ENCODE data around the gene ITGB5. TPM values are rescaled to one million over a fixed set of nuclear protein-coding genes. Genes with fewer than 3 reads are reported as not detected.

Gene ITGB5
- total RNA-seq, 6 donors from 2014 or later = 81.5 to 145 (median 106) TPM

GRCh38 chr3:124878561-124879336, 8.4 kb downstream of the ITGB5 start:
- H3K4me3 ChIP-seq = no peak overlapping the region

GRCh38 chr3:124877674-124878073, 9.5 kb downstream of the ITGB5 start:
- no peaks in the 10 kb centered on the region for H3K9me3 ChIP-seq
- no peak overlapping the region for H3K4me3 ChIP-seq
- peak overlapping the region in 3 of 4 donors; percentile 46 to 67 (median 63) for H3K27ac ChIP-seq
- no peak for TF ChIP-seq EP300 (IDR thresholded peaks at IDR 0.05)
- no peak for TF ChIP-seq POLR2A (IDR thresholded peaks at IDR 0.05)
- no peak for TF ChIP-seq POLR2AphosphoS5 (IDR thresholded peaks at IDR 0.05)
- TF ChIP-seq CTCF (IDR thresholded peaks at IDR 0.05) = no peak
- peaks cover 29 to 32% (median 29%) of the 10 kb centered on the region in 4 donors for H3K4me1 ChIP-seq
- 84 to 97% methylated on average over 3 of the region's 3 CpGs for WGBS, 2 donors
- no peak for DNase-seq
- H3K36me3 ChIP-seq = peaks cover 0 to 2% (median 0%) of the 10 kb centered on the region in 4 donors
- no peak for ATAC-seq (ENCODE audit: low FRiP score in 2 of 2)
- no peaks in the 10 kb centered on the region for H3K27me3 ChIP-seq

More at GRCh38 chr3:124878561-124879336, 8.4 kb downstream of the ITGB5 start:
- Histone ChIP-seq H3K36me3 (no peaks in the 10 kb centered on the region), H3K4me1 (peaks cover 29 to 32% (median 29%) of the 10 kb centered on the region in 4 donors), H3K9me3 (no peaks in the 10 kb centered on the region), H3K27me3 (no peaks in the 10 kb centered on the region), H3K27ac (peak overlapping the region; percentile 46 to 67 (median 56))
- peak; percentile 59 to 83 for TF ChIP-seq POLR2AphosphoS5 (IDR thresholded peaks at IDR 0.05)
- TF ChIP-seq EP300 (IDR thresholded peaks at IDR 0.05) = peak in 2 of 4 donors; percentile 6 to 78
- no peak for TF ChIP-seq POLR2A (IDR thresholded peaks at IDR 0.05)
- no peak for TF ChIP-seq CTCF (IDR thresholded peaks at IDR 0.05)
- WGBS, 2 donors = 17 to 25% methylated on average over 6 of the region's 6 CpGs
- DNase-seq (no peak), ATAC-seq (ENCODE audit: low FRiP score in 2 of 2) (peak; percentile 82 to 90)

GRCh38 chr3:124876401-124876878, 10.7 kb downstream of the ITGB5 start:
- no peaks in the 10 kb centered on the region for H3K27me3 ChIP-seq
- H3K4me1 ChIP-seq = peaks cover 29 to 32% (median 29%) of the 10 kb centered on the region in 4 donors
- peaks cover 0 to 11% (median 0%) of the 10 kb centered on the region in 4 donors for H3K36me3 ChIP-seq
- H3K27ac ChIP-seq = peak overlapping the region in 2 of 4 donors; percentile 10 to 52
- DNase-seq (no peak), ATAC-seq (ENCODE audit: low FRiP score in 2 of 2) (peak in 1 of 2 donors; percentile 51)
- no peak overlapping the region for H3K4me3 ChIP-seq
- H3K9me3 ChIP-seq = no peaks in the 10 kb centered on the region
- no peak for TF ChIP-seq POLR2AphosphoS5 (IDR thresholded peaks at IDR 0.05)
- no peak for TF ChIP-seq CTCF (IDR thresholded peaks at IDR 0.05)
- no peak for TF ChIP-seq EP300 (IDR thresholded peaks at IDR 0.05)
- TF ChIP-seq POLR2A (IDR thresholded peaks at IDR 0.05) = no peak
- WGBS, 2 donors = 66% methylated on average over 3 of the region's 3 CpGs

- H3K9me3 ChIP-seq = no peaks in the 10 kb centered on the region
- TF ChIP-seq POLR2A (IDR thresholded peaks at IDR 0.05) = no peak
- no peak for TF ChIP-seq CTCF (IDR thresholded peaks at IDR 0.05)
- no peak for TF ChIP-seq EP300 (IDR thresholded peaks at IDR 0.05)
- TF ChIP-seq POLR2AphosphoS5 (IDR thresholded peaks at IDR 0.05) = no peak
- no peak for ATAC-seq (ENCODE audit: low FRiP score in 2 of 2)
- H3K27ac ChIP-seq = no peak overlapping the region
- 81 to 86% methylated on average over 1 of the region's 1 CpG for WGBS, 2 donors
- H3K4me3 ChIP-seq = no peak overlapping the region
- no peaks in the 10 kb centered on the region for H3K27me3 ChIP-seq
- H3K36me3 ChIP-seq = peaks cover 0 to 15% (median 0%) of the 10 kb centered on the region in 4 donors
- H3K4me1 ChIP-seq = peaks cover 10 to 16% (median 13%) of the 10 kb centered on the region in 4 donors
- no peak for DNase-seq
These were observed 13.9 kb downstream of the ITGB5 start for GRCh38 chr3:124873226-124873625.

Data from upper lobe of left lung (tissue), 6 donors.